ENCODE measurements around the gene CHST3. TPM values are rescaled to one million over a fixed set of nuclear protein-coding genes. Genes with fewer than 3 reads are reported as not detected.

CHST3 gene
- total RNA-seq, 1 experiment from 2014 or later = 16.0 TPM

GRCh38 chr10:72048450-72049124 lies 84.4 kb downstream of the CHST3 start:
- DNase-seq (ENCODE audit: extremely low read depth, low read depth) = peak; percentile 93

- no peak for DNase-seq (ENCODE audit: extremely low read depth, low read depth)
These were observed 85.3 kb downstream of the CHST3 start for GRCh38 chr10:72049472-72049871.

GRCh38 chr10:72049969-72050781 lies 86.0 kb downstream of the CHST3 start:
- no peak for DNase-seq (ENCODE audit: extremely low read depth, low read depth)

DNA sequence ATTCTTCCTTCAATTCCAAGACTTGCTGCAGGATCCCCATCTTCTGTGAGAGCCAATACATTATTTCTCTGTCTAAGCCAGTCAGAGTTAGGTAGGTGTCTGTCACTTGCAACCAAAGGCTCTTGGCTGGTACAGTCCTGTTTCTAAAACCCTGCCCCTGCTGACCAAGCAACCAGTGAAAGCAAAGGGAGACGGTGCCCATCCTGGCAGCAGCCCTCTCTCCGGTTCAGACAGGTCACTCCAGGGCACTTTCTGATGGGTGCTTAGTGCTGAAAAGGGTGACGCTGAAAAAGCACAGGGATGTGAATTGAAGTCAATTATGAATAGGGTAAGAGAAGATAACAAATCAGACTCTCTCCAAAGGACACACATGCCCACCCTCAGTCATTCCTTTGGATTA lies 86.7 kb downstream of the CHST3 start:
- DNase-seq (ENCODE audit: extremely low read depth, low read depth) = no peak

DNA sequence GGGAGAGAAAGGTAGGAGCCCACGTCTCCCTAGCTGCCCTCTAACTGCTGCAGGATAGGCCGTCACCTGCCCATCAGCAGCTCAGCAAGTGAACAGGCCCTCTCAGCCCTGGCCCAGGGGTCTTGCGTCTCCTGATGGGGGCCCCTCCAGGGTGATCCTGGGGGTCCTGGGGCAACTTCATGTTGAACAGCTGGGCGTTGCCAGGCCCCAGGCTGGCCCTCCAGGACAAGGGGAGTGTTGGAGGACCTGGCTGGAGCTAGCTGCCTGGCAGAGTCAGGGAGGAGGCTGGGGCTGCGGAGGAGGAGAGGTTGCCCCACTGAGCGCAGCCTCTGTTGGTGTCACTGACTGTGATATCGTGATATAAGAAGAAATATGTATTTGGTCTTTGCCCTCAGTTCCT lies 89.5 kb downstream of the CHST3 start:
- no peak for DNase-seq (ENCODE audit: extremely low read depth, low read depth)

- no peak for DNase-seq (ENCODE audit: extremely low read depth, low read depth)
These were observed 91.9 kb downstream of the CHST3 start for GRCh38 chr10:72056113-72056512.

- no peak for DNase-seq (ENCODE audit: extremely low read depth, low read depth)
These were observed 92.9 kb downstream of the CHST3 start for GRCh38 chr10:72056932-72057751.

GRCh38 chr10:72058347-72058898 lies 94.2 kb downstream of the CHST3 start:
- DNase-seq (ENCODE audit: extremely low read depth, low read depth) = no peak

DNA sequence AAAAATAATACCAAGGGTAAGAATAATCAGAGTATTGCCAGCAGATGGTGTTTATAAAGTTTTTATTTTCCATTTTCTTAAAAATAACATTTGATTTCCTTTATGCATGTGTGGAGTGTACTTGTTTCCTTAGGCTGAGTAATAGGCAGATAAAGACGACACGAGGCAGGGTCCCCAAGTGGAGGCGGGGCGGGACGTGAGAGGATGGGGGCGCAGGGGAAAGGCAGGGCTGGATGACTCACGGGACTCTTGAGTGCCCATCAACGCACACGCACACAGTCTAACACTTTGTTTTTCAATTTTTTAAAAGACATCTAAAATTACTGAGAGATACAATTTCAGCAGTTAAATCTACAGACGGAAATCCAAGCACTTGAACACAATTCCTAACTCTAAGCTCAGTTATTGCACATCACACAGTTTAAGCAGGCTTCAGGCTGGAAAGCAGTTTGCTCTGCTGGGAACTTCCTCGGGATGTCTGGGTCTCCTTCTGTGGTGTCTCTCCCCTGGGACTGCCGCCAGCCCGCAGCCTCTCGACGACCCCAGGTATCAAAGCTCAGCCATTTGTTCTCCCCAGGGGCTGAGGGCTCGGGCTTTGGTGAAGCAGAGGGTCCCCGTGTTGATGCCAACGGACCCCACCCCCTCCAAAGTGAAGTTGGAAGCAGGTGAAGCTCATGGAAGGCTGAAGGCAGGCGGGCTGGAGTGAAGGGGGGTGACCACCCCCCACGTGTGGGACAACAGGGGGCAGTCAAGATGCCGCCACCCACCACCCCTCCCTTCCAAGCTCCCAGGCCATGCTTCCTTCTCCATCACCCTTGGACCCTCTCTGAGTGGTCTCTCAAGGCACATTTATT lies 95.0 kb downstream of the CHST3 start:
- no peak for DNase-seq (ENCODE audit: extremely low read depth, low read depth)

- no peak for DNase-seq (ENCODE audit: extremely low read depth, low read depth)
These were observed 95.9 kb downstream of the CHST3 start for GRCh38 chr10:72059843-72060822.

GRCh38 chr10:72061491-72061890 lies 97.3 kb downstream of the CHST3 start:
- no peak for DNase-seq (ENCODE audit: extremely low read depth, low read depth)

DNA sequence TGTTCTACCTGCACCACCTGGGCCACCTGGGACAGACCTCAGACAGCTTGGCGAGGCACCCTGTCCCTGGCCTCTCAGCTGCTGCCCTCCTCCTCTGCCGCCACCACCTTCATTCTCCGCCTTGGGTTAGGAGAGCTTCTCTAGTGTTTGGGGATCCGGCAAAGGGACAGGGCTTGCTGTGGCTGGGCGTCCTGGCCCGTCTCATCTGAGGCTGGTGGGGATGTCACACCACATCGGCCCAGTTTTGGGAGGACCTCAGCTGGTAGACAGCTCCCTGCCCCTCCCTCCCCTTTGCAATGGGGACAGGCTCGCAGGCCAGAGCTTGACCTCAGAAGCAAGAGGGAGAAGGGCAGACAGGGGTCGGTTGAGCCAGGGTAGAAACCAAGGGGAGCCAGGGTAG lies 97.7 kb downstream of the CHST3 start:
- no peak for DNase-seq (ENCODE audit: extremely low read depth, low read depth)

DNA sequence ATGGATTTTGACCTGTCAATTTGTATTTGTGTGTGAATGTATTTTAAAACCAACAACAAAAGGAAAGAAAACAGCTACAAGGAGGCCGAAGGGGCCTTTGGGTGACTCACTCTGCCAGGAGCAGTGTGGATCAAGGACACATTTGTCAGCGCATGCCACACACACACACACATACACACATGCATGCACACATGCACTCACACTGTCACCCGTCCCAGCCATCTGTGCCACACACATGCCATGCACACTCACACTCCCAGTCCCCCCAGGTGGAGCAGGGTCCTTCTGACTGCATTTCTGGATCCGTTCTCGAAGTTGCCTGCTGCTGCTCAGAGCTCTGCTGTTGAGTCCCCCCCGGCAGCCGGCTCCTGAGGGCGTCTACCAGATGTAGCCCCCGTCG lies 98.2 kb downstream of the CHST3 start:
- no peak for DNase-seq (ENCODE audit: extremely low read depth, low read depth)

Other genes starting within 250 kb of the CHST3 start
- gene C10orf105, start 244.6 kb upstream of the CHST3 start, total RNA-seq (2014; rRNA removed; shearing (Covaris generic)) = not detected in 2 replicates
- 49.4 and 55.4 TPM in 2 replicates for gene VSIR, start 190.9 kb upstream of the CHST3 start, total RNA-seq (2014; rRNA removed; shearing (Covaris generic))
- 546 and 648 TPM in 2 replicates for gene PSAP, start 113.1 kb upstream of the CHST3 start, total RNA-seq (2014; rRNA removed; shearing (Covaris generic))
- gene SPOCK2, start 124.2 kb downstream of the CHST3 start, total RNA-seq (2014; rRNA removed; shearing (Covaris generic)) = 0.47 and 1.1 TPM in 2 replicates

Measured in NCI-H460 (cell line).